SK-N-SH (cell line): Measurements from ENCODE around the gene ATG2A.

Experiments
- CHD2 ChIP-seq: fragments of 150-350 bp; IDR thresholded peaks from 2 replicates; pipeline ENCODE4 v1.6.1; 2018; ENCODE audit warnings: low read length; ENCODE audit not compliant: partially characterized antibody
- CTCF ChIP-seq: fragments of 200-600 bp; sonication (generic); IDR thresholded peaks from 2 replicates; pipeline ENCODE4 v1.6.1; 2017; ENCODE audit warnings: antibody characterized with exemption, mild to moderate bottlenecking, moderate library complexity
- ELF1 ChIP-seq: IDR thresholded peaks from 2 replicates; pipeline ENCODE4 v1.4.0; 2012
- FOXM1 ChIP-seq: IDR thresholded peaks from 2 replicates; pipeline ENCODE4 v1.4.0; 2012; ENCODE audit warnings: low read depth, mild to moderate bottlenecking
- GABPA ChIP-seq: IDR thresholded peaks from 2 replicates; pipeline ENCODE4 v1.4.0; 2012; ENCODE audit warnings: low read depth, mild to moderate bottlenecking
- MAX ChIP-seq: IDR thresholded peaks from 2 replicates; pipeline ENCODE4 v1.4.0; 2012; ENCODE audit warnings: low read depth
- MXI1 ChIP-seq: IDR thresholded peaks from 2 replicates; pipeline ENCODE4 v1.6.1; 2012; ENCODE audit warnings: mild to moderate bottlenecking, low read depth, low read length, improper control_type of control experiment
- POLR2AphosphoS5 ChIP-seq: IDR thresholded peaks from 2 replicates; pipeline ENCODE4 v1.6.1; 2012; ENCODE audit warnings: low read depth, low read length
- RAD21 ChIP-seq: IDR thresholded peaks from 2 replicates; pipeline ENCODE4 v1.6.1; 2012; ENCODE audit warnings: mild to moderate bottlenecking, low read length
- RCOR1 ChIP-seq: fragments of 150-350 bp; IDR thresholded peaks from 2 replicates; pipeline ENCODE4 v1.6.1; 2017; ENCODE audit warnings: antibody characterized with exemption, low read length
- TF ChIP-seq, protein P1 (sequence below): IDR thresholded peaks from 2 replicates; pipeline ENCODE4 v1.4.0; 2012; ENCODE audit warnings: low read depth, borderline replicate concordance

DNA sequence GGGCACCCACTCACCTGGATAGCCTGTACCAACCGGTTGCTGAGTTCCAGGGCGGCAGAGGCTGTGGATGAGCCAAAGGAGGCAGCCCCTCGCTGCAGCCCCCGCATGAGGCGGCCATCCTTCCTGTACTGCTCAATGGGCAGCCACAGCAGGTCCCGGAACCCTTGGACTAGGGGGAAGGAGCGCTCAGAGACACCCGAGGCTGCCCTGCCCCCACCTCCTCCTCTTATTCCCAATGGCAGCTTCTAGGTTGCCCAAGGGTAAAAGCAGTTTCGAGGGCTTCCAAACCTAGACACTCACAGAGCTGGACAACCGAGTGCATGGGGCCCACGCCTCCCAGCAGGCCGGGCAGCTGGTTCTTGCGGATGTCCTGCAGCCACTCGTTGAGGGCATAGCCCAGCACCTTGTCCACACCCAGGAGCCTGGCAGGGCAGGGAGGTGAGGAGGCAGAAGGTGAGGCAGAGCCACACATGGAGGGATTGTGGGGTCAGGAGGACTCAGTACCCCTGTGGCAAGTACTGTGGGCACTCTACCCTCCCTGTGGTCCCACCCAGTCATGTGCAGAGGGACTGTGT lies 20.5 kb downstream of the ATG2A start:
- TF ChIP-seq CTCF (no peak), MAX (no peak), FOXM1 (no peak), RCOR1 (no peak), POLR2AphosphoS5 (no peak), RAD21 (no peak), MXI1 (no peak), ELF1 (no peak), CHD2 (no peak), GABPA (no peak)
- TF ChIP-seq, protein P1, sequence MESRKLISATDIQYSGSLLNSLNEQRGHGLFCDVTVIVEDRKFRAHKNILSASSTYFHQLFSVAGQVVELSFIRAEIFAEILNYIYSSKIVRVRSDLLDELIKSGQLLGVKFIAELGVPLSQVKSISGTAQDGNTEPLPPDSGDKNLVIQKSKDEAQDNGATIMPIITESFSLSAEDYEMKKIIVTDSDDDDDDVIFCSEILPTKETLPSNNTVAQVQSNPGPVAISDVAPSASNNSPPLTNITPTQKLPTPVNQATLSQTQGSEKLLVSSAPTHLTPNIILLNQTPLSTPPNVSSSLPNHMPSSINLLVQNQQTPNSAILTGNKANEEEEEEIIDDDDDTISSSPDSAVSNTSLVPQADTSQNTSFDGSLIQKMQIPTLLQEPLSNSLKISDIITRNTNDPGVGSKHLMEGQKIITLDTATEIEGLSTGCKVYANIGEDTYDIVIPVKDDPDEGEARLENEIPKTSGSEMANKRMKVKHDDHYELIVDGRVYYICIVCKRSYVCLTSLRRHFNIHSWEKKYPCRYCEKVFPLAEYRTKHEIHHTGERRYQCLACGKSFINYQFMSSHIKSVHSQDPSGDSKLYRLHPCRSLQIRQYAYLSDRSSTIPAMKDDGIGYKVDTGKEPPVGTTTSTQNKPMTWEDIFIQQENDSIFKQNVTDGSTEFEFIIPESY: no peak
